HG03139 (cell line): ENCODE data around the gene TXNRD1.
"Not testable (repeated sequence)": the region's sequence is repeated elsewhere in the genome, so short reads cannot be mapped to it uniquely, and the experiment has no call there.

Experiments
- ATAC-seq: cut with Tn5 transposase; IDR thresholded peaks from one replicate; pipeline ENCODE4 v1.9.1; 2021; ENCODE audit not compliant: unreplicated experiment

TXNRD1 gene

GRCh38 chr12:104360983-104361707 lies 145.6 kb downstream of the TXNRD1 start:
- no peak for ATAC-seq

GRCh38 chr12:104365921-104366410 lies 150.4 kb downstream of the TXNRD1 start:
- ATAC-seq = no peak

GRCh38 chr12:104369708-104370107 lies 154.1 kb downstream of the TXNRD1 start:
- ATAC-seq = no peak

- no peak for ATAC-seq
These were observed 155.7 kb downstream of the TXNRD1 start for GRCh38 chr12:104371043-104371870.

GRCh38 chr12:104372061-104372720 lies 156.6 kb downstream of the TXNRD1 start:
- no peak for ATAC-seq

- ATAC-seq = no peak
These were observed 157.2 kb downstream of the TXNRD1 start for GRCh38 chr12:104372721-104373335.

DNA sequence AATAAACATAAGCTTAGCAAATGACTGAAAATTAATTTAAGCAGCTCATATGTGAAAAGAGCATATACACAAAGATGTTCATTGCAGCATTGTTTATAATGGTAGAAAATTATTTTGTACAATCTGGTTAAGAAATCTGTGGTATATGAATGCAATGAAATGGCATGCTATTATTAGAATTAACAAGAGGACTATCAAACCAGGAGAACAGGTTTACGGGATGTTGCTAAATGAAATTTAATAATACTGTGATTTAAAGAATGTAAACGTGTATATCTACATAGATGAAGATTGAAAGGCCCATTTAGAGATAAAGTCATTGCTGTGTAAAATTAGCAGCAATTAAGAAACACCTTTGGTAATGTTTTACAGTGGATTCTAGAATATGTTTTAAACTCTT lies 158.5 kb downstream of the TXNRD1 start:
- no peak for ATAC-seq

GRCh38 chr12:104374806-104375205 lies 159.2 kb downstream of the TXNRD1 start:
- ATAC-seq = no peak

DNA sequence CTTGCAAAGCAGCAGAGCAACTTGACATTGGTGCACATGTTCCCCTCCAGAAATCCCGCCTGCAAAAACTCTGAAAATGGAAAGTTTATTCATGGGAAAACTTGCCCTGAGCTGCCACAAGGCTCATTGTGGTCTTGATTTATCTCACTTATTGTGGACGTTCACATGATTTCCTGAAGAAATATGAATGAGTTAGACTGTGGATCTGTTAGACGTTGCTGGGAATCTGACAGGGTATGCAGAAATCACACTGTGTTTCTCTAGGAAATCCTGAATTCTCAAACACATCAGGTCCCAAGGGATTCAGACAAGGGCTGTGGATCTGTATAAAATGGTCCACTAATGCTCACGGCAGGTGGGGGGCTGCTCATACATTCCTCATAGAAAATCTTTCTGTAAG lies 160.2 kb downstream of the TXNRD1 start:
- no peak for ATAC-seq

DNA sequence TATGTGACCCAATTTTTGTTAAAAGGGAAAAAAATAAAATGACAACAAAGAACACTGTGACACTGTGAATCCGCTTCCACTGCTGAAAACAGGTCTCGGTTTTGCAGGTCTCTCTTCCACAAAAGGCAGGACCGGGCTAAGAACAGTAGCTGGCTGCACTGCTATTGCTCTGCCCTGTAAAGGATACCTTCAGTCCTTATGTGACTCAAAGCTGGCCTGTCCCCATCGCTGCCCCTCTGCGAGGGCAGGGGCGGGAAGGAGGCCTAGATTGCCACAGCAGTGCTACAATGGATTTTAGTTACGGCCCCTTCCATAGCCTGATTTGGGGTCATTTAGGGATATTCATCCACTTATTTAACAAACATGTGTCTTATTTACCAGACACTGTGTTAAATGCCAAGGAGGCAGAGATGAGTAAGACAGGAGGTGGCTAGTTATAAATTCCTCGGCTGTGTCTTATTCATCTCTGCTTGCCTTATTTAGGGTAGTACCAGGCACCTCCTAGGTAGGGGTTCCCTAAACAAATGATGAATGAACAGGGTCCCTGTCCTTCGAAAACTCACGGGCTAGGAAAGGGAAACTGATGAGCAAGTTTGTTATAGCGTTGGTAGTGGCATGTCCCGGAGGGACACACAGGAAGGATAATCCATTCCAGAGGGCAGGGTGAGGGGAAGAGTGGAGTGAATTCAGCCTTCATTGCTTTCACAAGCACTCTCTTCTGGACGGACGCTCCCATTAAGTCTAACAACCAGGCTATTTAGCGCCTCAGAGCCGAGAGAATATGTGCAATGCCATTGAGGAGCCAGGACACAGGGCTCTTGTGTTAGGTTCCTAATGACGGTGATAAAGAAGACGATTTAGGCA lies 161.3 kb downstream of the TXNRD1 start:
- ATAC-seq = no peak

GRCh38 chr12:104377514-104377812 lies 161.9 kb downstream of the TXNRD1 start:
- ATAC-seq = no peak

- no peak for ATAC-seq
These were observed 162.8 kb downstream of the TXNRD1 start for GRCh38 chr12:104378427-104378826.

- no peak for ATAC-seq
These were observed 165.8 kb downstream of the TXNRD1 start for GRCh38 chr12:104381341-104381730.

DNA sequence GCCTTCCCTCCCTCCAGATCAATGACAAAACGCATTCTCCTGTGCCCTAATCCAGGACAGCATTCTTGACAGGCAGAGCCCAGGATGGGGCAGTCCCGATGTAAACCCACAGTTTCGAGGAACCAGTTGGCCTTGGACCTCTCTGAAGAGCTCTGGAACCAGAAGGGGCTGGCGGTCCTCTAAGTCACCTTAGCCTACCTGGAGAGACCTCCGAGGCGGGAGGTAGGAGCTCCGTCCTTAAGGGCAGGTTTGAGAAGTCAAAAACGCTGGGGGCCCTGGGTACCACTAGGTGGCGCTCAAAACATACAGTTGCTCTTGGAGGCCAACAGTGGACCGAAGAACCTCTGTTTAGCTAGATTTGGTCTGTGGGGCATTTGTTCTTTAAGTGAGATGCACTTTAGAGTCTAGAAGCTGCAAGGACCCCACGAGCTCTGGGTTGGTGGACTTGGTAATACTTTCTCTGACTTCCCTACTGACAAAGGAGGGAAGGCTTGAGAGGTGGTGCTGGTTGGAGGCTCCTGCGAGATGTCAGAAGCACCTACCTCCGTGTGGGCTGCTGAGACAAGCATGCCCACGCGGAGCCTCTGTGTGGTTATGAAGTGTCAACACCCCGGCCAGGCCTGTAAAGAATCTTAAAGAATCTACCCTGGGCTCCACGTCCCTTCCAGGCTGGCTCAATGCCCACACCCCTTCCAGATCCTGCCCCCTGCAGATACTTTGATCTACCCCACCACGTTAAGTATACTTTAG lies 166.3 kb downstream of the TXNRD1 start:
- ATAC-seq = no peak

GRCh38 chr12:104384141-104384880 lies 168.7 kb downstream of the TXNRD1 start:
- no peak for ATAC-seq

GRCh38 chr12:104385510-104385909 lies 169.9 kb downstream of the TXNRD1 start:
- no peak for ATAC-seq

DNA sequence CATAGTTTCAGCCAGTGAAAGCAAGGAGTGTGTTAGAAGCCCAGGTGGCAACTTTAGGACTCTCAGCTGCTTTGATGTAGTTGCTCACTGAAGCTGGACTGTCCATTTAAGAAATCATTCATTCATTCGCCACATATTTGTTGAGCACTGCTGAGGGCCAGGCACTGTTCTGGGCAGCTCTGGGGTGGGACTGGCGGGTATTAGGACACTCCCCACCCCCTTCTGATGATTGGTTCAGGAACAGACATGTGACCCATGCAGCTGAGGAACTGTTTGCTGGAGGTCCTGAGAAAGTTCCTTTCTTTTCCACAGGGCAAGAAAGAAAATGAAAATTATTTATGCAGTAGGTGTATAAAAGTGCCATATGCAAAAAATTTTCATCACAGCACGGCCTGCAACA lies 170.9 kb downstream of the TXNRD1 start:
- no peak for ATAC-seq

- no peak for ATAC-seq
These were observed 171.6 kb downstream of the TXNRD1 start for GRCh38 chr12:104387190-104387589.

DNA sequence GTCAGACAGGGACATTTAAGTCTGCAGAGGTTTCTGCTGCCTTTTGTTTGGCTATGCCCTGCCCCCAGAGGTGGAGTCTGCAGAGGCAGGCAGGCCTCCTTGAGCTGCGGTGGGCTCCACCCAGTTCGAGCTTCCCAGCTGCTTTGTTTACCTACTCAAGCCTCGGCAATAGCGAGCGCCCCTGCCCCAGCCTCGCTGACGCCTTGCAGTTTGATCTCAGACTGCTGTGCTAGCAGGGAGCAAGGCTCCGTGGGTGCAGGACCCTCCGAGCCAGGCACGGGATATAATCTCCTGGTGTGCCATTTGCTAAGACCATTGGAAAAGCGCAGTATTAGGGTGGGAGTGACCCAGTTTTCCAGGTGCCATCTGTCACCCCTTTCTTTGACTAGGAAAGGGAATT lies 178.5 kb downstream of the TXNRD1 start:
- not testable (repeated sequence) for ATAC-seq
